Smooth muscle cell (in vitro differentiated cells): ENCODE measurements around the gene MFSD6L. TPM values are rescaled to one million over a fixed set of nuclear protein-coding genes. Genes with fewer than 3 reads are reported as not detected.

ENCODE experiments used
- DNase-seq: peaks from one replicate; lab custom pipeline; 2025; ENCODE audit not compliant: unreplicated experiment; lab: John Stamatoyannopoulos, UW
- H2AFZ ChIP-seq: fragments of 200-600 bp; sonication (generic); 2 replicates; pipeline ENCODE4 v1.6.0; 2016; ENCODE audit warnings: antibody characterized with exemption, low read depth, mild to moderate bottlenecking
- H3F3A ChIP-seq: fragments of 200-600 bp; sonication (generic); 2 replicates; pipeline ENCODE4 v1.6.0; 2017; ENCODE audit warnings: antibody characterized with exemption, low read depth
- H3K27ac ChIP-seq: fragments of 200-600 bp; sonication (generic); 2 replicates; pipeline ENCODE4 v1.5.1; 2016; ENCODE audit warnings: low read depth, mild to moderate bottlenecking
- H3K27me3 ChIP-seq: fragments of 200-600 bp; sonication (generic); 2 replicates; pipeline ENCODE4 v1.6.1; 2016; ENCODE audit warnings: low read depth, mild to moderate bottlenecking
- H3K36me3 ChIP-seq: fragments of 200-600 bp; sonication (generic); 2 replicates; pipeline ENCODE4 v1.5.1; 2016; ENCODE audit warnings: low read depth
- H3K4me1 ChIP-seq: fragments of 200-600 bp; sonication (generic); 2 replicates; pipeline ENCODE4 v1.5.1; 2016; ENCODE audit warnings: low read depth
- H3K4me2 ChIP-seq: fragments of 200-600 bp; sonication (generic); 2 replicates; pipeline ENCODE4 v1.6.0; 2016; ENCODE audit warnings: mild to moderate bottlenecking
- H3K4me3 ChIP-seq: fragments of 200-600 bp; sonication (generic); 2 replicates; pipeline ENCODE4 v1.5.1; 2016; ENCODE audit warnings: mild to moderate bottlenecking
- H3K79me2 ChIP-seq: fragments of 200-600 bp; sonication (generic); 2 replicates; pipeline ENCODE4 v1.6.0; 2016; ENCODE audit warnings: low read depth, mild to moderate bottlenecking
- H3K9ac ChIP-seq: fragments of 200-600 bp; sonication (generic); 2 replicates; pipeline ENCODE4 v1.6.0; 2016; ENCODE audit warnings: low read depth
- H3K9me3 ChIP-seq: fragments of 200-600 bp; sonication (generic); replicated peaks from 2 replicates; pipeline ENCODE4 v1.5.1; 2016; ENCODE audit warnings: low read depth
- H4K20me1 ChIP-seq: fragments of 200-600 bp; sonication (generic); 2 replicates; pipeline ENCODE4 v1.6.0; 2016; ENCODE audit warnings: low read depth
- CTCF ChIP-seq: fragments of 200-600 bp; sonication (generic); IDR thresholded peaks from 2 replicates; pipeline ENCODE4 v1.5.1; 2017; ENCODE audit warnings: borderline replicate concordance, mild to moderate bottlenecking, antibody characterized with exemption; ENCODE audit not compliant: insufficient read depth, poor library complexity, severe bottlenecking
- WGBS: methylation state at CpG from one replicate; pipeline ENCODE4 v1.1.7; 2016; ENCODE audit warnings: low lambda C conversion rate; 5-methylcytosine and 5-hydroxymethylcytosine counted together
- polyA plus RNA-seq: library from polyadenylated mRNA; unstranded; fragments of >200 nt; fragmentation: Nextera tagmentation; extraction: Ambion mirVana; gene quantifications from 2 replicates; pipeline ENCODE4 v1.2.1, GENCODE V29; 2016
- total RNA-seq: library from RNA; depleted of rRNA; stranded (reverse); fragments of >200 nt; gene quantifications from 2 replicates; pipeline ENCODE4 v1.2.3, GENCODE V29; 2014

The MFSD6L gene
- total and polyA plus RNA-seq, 2 experiments from 2014 or later = 0.13 TPM; not detected in 1

GRCh38 chr17:8829036-8829941 lies 30.1 kb upstream of the MFSD6L start:
- Histone ChIP-seq H3K9ac (no peak overlapping the region), H4K20me1 (no peaks in the 10 kb centered on the region), H3K27ac (no peak overlapping the region), H2AFZ (no peak overlapping the region), H3K4me1 (no peaks in the 10 kb centered on the region), H3K79me2 (no peaks in the 10 kb centered on the region), H3F3A (no peaks in the 10 kb centered on the region), H3K4me3 (no peak overlapping the region), H3K9me3 (no peaks in the 10 kb centered on the region), H3K27me3 (no peaks in the 10 kb centered on the region), H3K36me3 (no peaks in the 10 kb centered on the region), H3K4me2 (no peak overlapping the region)
- no peak for TF ChIP-seq CTCF
- no peak for DNase-seq
- 96% methylated on average over 15 of the region's 16 CpGs for WGBS

- H3K9me3 ChIP-seq = no peaks in the 10 kb centered on the region
- H3F3A ChIP-seq = no peaks in the 10 kb centered on the region
- DNase-seq = no peak
- no peaks in the 10 kb centered on the region for H3K36me3 ChIP-seq
- TF ChIP-seq CTCF = no peak
- no peak overlapping the region for H3K4me2 ChIP-seq
- H3K4me3 ChIP-seq = no peak overlapping the region
- no peaks in the 10 kb centered on the region for H3K79me2 ChIP-seq
- H4K20me1 ChIP-seq = no peaks in the 10 kb centered on the region
- no peak overlapping the region for H3K9ac ChIP-seq
- no peaks in the 10 kb centered on the region for H3K27me3 ChIP-seq
- WGBS = 94% methylated on average over 20 of the region's 20 CpGs
- H3K4me1 ChIP-seq = no peaks in the 10 kb centered on the region
- H3K27ac ChIP-seq = no peak overlapping the region
- no peak overlapping the region for H2AFZ ChIP-seq
Observed at GRCh38 chr17:8828517-8828875, 29.3 kb upstream of the MFSD6L start.

DNA sequence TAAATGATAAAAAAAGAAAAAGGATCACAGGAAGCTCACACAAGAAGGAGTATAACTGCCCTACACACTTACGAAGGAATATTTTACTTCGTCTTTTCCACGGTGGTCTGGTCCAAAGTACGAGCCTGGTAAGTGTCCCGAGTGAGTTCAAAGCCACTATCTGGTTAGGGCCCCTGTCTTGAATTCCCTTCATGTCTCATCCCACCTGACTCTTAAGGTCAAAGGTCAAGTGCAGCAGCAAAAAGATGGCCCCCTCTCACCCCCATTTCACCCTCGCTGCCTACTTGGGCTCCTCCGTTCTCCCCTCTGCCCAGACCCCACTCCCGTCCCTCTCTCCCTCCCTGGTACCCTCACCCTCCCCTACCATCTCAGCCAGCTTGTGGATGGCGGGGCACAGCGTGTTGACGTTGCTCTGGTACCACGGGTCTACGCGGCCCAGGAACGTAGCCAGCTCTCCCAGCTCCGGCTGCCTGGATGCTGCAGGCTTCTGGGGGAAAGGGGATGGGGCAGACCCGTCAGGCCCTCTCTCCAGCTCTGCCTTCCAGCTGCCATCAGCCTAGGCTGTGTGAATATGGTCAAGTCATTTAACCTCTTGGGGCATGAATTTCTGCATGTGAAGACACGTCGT lies 27.8 kb upstream of the MFSD6L start:
- Histone ChIP-seq H2AFZ (no peak overlapping the region), H3K4me2 (no peak overlapping the region), H3K79me2 (no peaks in the 10 kb centered on the region), H3K4me3 (no peak overlapping the region), H3K27me3 (no peaks in the 10 kb centered on the region), H3K9me3 (no peaks in the 10 kb centered on the region), H3K36me3 (no peaks in the 10 kb centered on the region), H3K9ac (no peak overlapping the region), H3K27ac (no peak overlapping the region), H3K4me1 (no peaks in the 10 kb centered on the region), H4K20me1 (no peaks in the 10 kb centered on the region), H3F3A (no peaks in the 10 kb centered on the region)
- DNase-seq = no peak
- WGBS = 89% methylated on average over 19 of the region's 19 CpGs
- no peak for TF ChIP-seq CTCF
